Neuron (in vitro differentiated cells): Measurements from ENCODE around the gene SLC37A1.

ENCODE experiments used
- H2AFZ ChIP-seq: one replicate; pipeline ENCODE4 v1.6.1; 2013; ENCODE audit warnings: low read depth, mild to moderate bottlenecking, inconsistent platforms, low read length, moderate library complexity
- H3K27me3 ChIP-seq: one replicate; pipeline ENCODE4 v1.6.1; 2013; ENCODE audit warnings: low read length; ENCODE audit not compliant: insufficient read depth
- H3K36me3 ChIP-seq: one replicate; pipeline ENCODE4 v1.6.1; 2013; ENCODE audit warnings: low read length; ENCODE audit not compliant: insufficient read depth
- H3K4me1 ChIP-seq: one replicate; pipeline ENCODE4 v1.6.1; 2013; ENCODE audit warnings: low read length; ENCODE audit not compliant: insufficient read depth
- H3K4me3 ChIP-seq: 2 replicates; pipeline ENCODE4 v1.5.1; 2013; ENCODE audit warnings: mild to moderate bottlenecking, low read length, moderate library complexity
- H3K9me3 ChIP-seq: one replicate; pipeline ENCODE4 v1.6.1; 2013; ENCODE audit warnings: low read length

Gene SLC37A1

DNA sequence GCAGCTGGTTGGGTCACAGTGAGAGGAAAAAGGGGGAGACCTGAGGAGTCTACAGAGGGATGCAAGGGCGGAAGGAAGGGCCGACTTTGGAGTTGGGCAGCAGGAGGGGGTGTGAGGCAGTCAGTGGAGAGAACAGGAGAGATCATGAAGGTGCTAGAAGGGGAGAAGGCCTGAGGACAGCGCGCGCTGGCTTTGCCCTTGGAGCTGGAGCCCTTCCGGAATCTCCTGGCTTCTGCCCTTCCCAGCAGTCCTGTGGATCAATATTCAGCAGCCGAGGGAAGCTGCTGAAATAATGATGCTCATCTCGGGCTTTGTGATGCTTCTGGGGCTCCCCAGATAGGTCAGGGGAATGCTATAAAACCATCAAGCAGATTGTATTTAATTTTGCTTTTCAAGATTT lies 26.7 kb downstream of the SLC37A1 start:
- Histone ChIP-seq H3K36me3 (no peaks in the 10 kb centered on the region), H3K4me1 (no peaks in the 10 kb centered on the region), H2AFZ (no peak overlapping the region), H3K27me3 (peaks cover 8% of the 10 kb centered on the region), H3K9me3 (no peaks in the 10 kb centered on the region), H3K4me3 (no peak overlapping the region)

DNA sequence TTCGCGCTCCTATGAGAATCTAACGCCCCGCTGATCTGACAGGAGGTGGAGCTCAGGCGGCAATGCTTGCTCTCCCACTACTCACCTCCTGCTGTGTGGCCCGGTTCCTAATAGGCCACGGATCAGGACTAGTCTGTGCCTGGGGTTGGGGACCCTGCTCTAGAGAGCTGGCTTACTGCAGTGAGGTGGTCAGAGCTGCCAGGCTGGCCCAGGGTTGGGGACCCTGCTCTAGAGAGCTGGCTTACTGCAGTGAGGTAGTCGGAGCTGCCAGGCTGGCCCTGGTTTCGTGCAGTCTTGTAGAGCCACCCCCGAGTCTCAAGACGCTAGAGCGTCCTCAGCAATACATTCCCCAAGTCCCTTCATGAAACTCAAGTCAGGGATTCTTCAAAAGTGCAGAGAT lies 27.5 kb downstream of the SLC37A1 start:
- no peak overlapping the region for H2AFZ ChIP-seq
- H3K4me3 ChIP-seq, result no peak overlapping the region
- no peaks in the 10 kb centered on the region for H3K36me3 ChIP-seq
- no peaks in the 10 kb centered on the region for H3K4me1 ChIP-seq
- H3K9me3 ChIP-seq, result no peaks in the 10 kb centered on the region
- peaks cover 8% of the 10 kb centered on the region for H3K27me3 ChIP-seq

DNA sequence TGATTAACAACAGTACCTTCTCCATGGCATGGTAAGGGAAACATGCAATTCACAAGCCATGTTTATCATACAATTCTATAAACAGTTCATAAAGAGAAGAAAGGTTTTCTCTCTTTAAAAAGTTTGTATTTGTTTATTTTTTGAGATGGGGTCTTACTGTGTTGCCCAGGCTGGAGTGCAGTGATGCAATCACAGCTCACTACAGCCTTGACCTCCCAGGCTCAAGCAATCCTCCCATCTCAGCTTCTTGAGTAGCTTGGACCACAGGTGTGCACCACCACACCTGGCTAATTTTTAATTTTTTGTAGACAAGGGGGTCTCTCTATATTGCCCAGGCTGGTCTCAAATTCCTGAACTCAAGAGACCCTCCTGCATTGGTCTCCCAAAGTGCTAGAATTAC lies 28.0 kb downstream of the SLC37A1 start:
- H3K36me3 ChIP-seq, result no peaks in the 10 kb centered on the region
- no peak overlapping the region for H3K4me3 ChIP-seq
- H3K9me3 ChIP-seq, result no peaks in the 10 kb centered on the region
- H2AFZ ChIP-seq, result no peak overlapping the region
- no peaks in the 10 kb centered on the region for H3K4me1 ChIP-seq
- peaks cover 8% of the 10 kb centered on the region for H3K27me3 ChIP-seq

DNA sequence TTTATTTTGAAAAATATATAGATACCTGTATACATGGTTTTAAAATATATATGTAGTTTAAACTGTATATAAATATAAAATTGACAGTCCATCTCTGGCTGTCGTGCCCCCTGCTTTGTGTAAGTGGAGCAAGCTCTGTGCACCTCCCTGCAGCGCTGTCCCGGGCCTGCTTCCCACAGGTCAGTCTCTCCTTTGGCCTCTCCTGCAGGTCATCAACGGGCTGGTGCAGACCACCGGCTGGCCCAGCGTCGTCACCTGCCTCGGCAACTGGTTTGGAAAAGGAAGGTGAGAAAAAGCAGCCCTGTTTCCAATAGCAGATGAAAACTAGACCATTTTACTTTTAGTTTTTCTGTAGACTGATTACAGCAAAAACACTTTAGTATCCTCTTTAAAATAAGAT lies 28.5 kb downstream of the SLC37A1 start:
- Histone ChIP-seq H3K4me1 (no peaks in the 10 kb centered on the region), H3K27me3 (peaks cover 8% of the 10 kb centered on the region), H3K4me3 (no peak overlapping the region), H3K36me3 (no peaks in the 10 kb centered on the region), H3K9me3 (no peaks in the 10 kb centered on the region), H2AFZ (no peak overlapping the region)

- H3K9me3 ChIP-seq, result no peaks in the 10 kb centered on the region
- peaks cover 8% of the 10 kb centered on the region for H3K27me3 ChIP-seq
- H2AFZ ChIP-seq, result no peak overlapping the region
- H3K4me3 ChIP-seq, result no peak overlapping the region
- H3K36me3 ChIP-seq, result no peaks in the 10 kb centered on the region
- H3K4me1 ChIP-seq, result no peaks in the 10 kb centered on the region
Observed at GRCh38 chr21:42542596-42542995, 28.9 kb downstream of the SLC37A1 start.

GRCh38 chr21:42543106-42543847 lies 29.6 kb downstream of the SLC37A1 start:
- Histone ChIP-seq H3K4me3 (no peak overlapping the region), H3K9me3 (no peaks in the 10 kb centered on the region), H3K36me3 (no peaks in the 10 kb centered on the region), H3K4me1 (no peaks in the 10 kb centered on the region), H3K27me3 (peaks cover 8% of the 10 kb centered on the region), H2AFZ (no peak overlapping the region)

DNA sequence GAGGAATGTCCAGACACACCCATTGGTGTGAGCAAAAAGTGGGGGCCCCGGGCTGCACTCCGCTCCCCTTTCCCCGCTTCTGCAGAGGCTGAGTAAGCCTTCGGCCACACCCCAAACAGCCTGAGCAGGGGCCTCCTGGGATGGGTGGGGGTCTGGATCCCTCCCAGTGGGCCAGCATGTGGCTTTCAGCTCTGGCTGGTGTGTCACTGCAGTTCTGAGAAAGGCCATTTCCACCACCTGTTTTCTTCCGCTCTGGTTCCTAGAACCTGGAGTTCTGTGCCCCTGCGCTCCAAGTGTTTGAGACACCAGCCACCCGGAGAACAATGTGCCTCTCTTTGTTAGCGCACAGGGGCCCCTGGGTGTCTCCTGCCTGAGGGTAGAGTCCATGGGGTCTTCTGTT lies 30.9 kb downstream of the SLC37A1 start:
- Histone ChIP-seq H3K9me3 (no peaks in the 10 kb centered on the region), H3K36me3 (no peaks in the 10 kb centered on the region), H3K4me3 (no peak overlapping the region), H3K27me3 (peaks cover 8% of the 10 kb centered on the region), H2AFZ (no peak overlapping the region), H3K4me1 (no peaks in the 10 kb centered on the region)

- Histone ChIP-seq H3K4me1 (no peaks in the 10 kb centered on the region), H3K9me3 (no peaks in the 10 kb centered on the region), H3K36me3 (no peaks in the 10 kb centered on the region), H3K4me3 (no peak overlapping the region), H2AFZ (no peak overlapping the region), H3K27me3 (peaks cover 5% of the 10 kb centered on the region)
Observed at GRCh38 chr21:42545317-42545716, 31.7 kb downstream of the SLC37A1 start.

DNA sequence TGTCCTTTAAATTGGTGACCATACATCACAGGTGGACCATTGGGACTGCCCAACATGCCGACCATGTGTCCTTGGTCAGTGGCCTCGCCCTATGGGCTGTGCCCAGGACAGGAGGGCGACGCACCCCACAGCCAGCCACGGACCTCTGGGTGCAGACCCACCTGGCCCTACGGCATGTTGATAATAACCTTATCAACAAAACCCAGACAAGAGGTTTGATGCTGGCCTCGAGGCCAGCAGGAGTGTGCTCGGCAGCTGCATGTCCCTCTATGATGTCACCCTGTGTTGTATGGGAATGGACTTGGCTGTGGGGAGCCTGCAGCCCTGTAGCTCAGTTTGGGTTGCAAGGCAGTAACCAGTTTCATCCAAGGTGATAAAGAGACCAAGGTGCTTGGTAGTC lies 32.1 kb downstream of the SLC37A1 start:
- H3K4me1 ChIP-seq, result no peaks in the 10 kb centered on the region
- peaks cover 5% of the 10 kb centered on the region for H3K27me3 ChIP-seq
- no peaks in the 10 kb centered on the region for H3K36me3 ChIP-seq
- H2AFZ ChIP-seq, result no peak overlapping the region
- H3K9me3 ChIP-seq, result no peaks in the 10 kb centered on the region
- no peak overlapping the region for H3K4me3 ChIP-seq

DNA sequence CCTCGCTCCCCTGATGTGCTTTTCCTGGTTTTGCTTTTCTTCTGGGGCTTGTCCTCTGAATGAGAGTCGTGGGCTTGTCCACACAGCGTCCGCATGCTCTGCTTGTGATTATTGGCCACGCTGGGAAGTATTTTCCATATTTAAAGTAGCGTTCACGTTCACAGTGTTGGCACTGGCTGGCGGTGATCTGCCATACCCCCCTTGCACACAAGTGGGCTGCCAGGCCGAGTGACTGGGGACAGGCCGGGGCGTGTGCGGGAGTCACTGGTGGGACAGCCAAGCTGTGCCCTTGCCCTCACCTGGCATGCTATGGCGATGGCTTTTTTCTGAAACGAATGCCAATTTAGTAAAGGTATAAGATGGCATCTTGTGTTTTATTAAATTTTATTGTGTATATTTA lies 32.8 kb downstream of the SLC37A1 start:
- no peaks in the 10 kb centered on the region for H3K4me1 ChIP-seq

DNA sequence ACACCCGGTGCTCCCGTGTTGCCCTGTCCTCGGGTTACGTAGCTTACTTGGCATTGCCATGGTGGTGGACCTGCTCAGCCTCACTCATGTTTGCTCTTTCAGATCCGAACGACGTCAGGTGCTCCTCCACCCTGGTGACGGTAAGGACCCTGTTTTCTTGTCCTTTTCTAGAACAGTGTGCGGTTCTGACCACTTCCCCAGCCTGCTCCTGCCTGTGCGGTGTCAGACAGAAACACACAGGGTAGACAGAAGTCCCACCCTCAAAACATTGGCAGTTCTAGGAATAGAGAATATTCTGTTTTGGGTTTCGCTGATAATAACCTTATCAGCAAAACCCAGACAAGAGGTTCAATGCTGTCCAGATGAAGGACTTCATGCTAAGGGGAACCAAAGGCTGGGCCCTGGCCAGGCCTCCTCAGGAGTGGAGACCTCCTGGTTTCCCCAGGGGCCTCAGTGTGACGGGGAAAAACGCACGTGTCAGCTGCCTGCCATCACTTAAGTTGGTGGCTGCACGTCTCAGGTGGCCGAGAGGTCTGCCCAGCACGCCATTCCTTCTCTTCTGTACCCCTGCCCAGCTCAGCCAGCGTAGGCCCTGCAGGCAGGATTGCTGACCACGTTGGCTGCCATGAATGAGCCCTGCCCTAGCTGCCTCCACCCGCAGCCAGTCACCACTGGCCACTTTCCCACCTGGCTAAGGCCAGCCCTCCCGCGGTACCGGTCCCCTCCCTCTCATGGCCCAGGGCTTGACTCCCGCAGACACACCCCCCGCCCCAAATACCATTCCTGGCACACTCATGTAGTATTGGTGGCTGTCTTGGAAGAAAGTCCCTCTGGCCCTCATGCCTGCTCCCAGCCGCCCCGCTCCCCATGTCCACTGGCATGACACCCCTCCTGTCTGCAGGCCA lies 33.6 kb downstream of the SLC37A1 start:
- no peak overlapping the region for H2AFZ ChIP-seq

More for the DNA sequence above, 32.8 kb downstream of the SLC37A1 start:
- H3K9me3 ChIP-seq, result no peaks in the 10 kb centered on the region
- H3K36me3 ChIP-seq, result no peaks in the 10 kb centered on the region
- peaks cover 5% of the 10 kb centered on the region for H3K27me3 ChIP-seq
- H2AFZ ChIP-seq, result no peak overlapping the region
- no peak overlapping the region for H3K4me3 ChIP-seq

DNA sequence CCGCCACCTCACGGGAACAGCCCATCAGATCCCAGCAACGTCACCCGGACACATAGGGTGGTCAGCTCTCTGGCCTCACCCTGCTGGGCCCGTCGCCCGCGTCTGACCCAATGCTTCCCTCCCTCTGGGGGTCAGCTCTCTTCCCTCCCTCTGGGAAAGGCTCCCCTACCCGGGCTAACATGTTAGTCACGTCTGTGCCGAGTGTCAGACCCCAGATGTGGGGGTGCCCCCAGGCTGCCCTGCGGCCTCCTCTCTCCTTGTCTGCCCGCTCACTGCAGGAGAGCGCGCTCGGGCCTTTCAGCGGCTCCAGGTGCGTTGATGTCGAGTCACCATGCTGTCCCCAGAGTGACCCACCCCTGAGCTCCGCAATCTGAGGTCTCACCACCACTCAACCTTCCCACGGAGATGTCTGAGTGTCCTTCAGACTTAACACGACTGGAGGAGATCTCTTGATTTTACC lies 34.3 kb downstream of the SLC37A1 start:
- H3K9me3 ChIP-seq, result no peaks in the 10 kb centered on the region
- H3K36me3 ChIP-seq, result no peaks in the 10 kb centered on the region
- no peak overlapping the region for H2AFZ ChIP-seq
- peaks cover 5% of the 10 kb centered on the region for H3K27me3 ChIP-seq
- H3K4me3 ChIP-seq, result no peak overlapping the region
- H3K4me1 ChIP-seq, result no peaks in the 10 kb centered on the region

More for the DNA sequence above, 33.6 kb downstream of the SLC37A1 start:
- H3K36me3 ChIP-seq, result no peaks in the 10 kb centered on the region
- H3K4me1 ChIP-seq, result no peaks in the 10 kb centered on the region
- no peaks in the 10 kb centered on the region for H3K9me3 ChIP-seq
- H3K4me3 ChIP-seq, result no peak overlapping the region
- H3K27me3 ChIP-seq, result peaks cover 5% of the 10 kb centered on the region

DNA sequence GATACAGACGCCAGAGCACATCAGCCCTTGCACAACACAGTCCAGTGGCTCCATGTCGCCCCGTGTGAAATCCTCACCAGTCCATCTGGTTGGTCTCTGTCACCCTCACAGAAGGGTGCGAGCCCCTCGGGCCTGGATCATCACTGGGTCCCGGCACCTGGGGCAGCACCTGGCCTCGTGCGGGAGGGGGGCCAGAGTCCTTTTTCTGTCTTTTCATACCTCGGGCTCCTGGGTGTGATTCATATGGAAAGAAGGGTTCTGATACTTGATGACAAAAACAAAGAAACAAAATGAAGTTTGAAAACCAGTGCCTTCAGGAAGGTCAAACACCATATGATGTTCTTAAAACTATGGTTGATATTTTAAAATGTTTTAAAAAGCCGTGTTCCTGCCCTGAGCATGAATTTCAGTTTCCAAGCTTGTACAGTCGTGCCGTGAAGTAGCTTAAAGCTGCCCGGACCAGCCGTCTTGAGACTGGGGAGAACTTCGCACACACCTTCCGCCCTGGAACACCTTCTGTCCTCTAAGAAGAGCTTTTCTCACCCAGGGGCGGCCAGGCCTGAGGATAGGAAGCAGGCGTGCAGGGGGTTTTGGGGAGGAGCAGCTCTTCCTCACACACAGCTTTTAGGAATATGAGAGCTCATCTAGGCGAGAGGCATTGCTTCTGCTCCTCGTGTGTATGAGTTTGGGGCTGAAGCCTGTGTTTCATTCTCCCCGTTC lies 35.2 kb downstream of the SLC37A1 start:
- peaks cover 5% of the 10 kb centered on the region for H3K27me3 ChIP-seq
- H3K4me1 ChIP-seq, result no peaks in the 10 kb centered on the region
- H3K9me3 ChIP-seq, result no peaks in the 10 kb centered on the region
- H3K36me3 ChIP-seq, result no peaks in the 10 kb centered on the region
- no peak overlapping the region for H2AFZ ChIP-seq
- no peak overlapping the region for H3K4me3 ChIP-seq
